ENCODE results near the gene RASA3.
"Not testable (repeated sequence)": the region's sequence is repeated elsewhere in the genome, so short reads cannot be mapped to it uniquely, and the experiment has no call there.

RASA3 gene

GRCh38 chr13:113996912-113997745 is 135.3 kb downstream of the RASA3 start:
- DNase-seq: no peak

DNA sequence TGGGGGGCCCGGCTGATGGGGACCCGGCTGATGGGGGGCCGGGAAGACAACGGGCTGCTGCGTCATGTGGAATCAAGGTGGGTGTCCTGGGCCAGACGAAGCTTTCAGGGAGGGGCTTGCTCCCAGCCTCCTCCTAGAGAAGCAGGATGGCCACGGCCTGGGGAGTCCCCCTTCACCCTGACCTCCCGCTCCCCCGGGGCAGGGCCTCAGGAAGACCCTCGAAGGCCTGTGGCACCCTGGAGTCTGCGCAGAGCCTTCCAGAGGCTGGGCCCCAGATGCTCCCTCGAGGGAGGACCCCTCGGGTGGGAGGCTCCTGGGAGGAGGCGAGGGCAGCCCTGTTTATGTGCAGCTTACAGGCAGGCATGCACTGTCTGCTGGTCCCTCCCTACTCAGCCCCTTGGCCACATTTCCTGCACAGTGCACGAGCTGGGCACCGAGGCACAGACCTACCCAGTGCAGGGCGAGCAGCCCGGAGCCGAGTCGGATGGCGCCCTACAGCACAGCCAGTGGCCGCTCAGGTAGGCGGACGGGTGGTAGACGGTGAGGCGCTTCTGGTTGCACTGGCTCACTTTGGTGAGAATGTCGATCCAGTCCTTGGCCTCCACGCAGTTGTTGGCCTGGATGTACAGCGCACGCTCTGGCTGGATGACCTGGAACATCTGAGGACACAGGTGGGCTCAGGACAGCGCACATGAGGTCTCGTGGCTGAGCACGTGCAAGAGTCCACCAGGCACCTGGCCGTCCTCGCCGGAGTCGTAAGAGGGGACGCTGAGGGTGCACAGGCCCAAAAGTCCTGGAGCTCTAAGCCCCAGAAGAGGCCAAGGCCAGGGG is 136.1 kb downstream of the RASA3 start:
- DNase-seq: no peak

DNA sequence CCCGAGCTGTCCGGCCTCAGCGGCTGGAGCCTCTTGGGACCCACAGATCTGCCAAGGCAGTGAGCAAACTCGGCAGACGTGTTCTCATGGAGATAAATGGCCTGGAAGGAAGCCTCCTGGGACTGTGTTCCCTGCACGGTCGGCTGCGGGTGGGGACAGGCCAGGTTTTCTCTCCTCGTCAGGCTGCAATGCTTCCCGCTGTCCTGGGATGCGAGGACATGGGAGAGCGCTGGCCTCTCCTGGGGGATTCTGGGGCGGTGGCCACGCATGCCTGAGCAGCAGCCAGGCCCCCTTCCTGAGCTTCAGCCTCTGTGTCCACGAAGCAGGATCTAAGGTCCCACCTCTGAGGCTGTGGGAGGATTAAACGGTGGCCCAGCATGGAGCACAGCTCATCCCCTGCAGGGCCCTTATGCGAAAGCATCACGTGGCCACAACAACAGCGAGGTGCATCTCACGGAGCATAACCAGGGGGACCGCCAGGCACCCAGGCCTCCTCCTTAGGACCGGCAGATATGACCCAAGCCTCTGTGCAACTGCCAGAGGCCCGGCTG is 137.3 kb downstream of the RASA3 start:
- no peak for DNase-seq

- DNase-seq: no peak
These were observed 140.0 kb downstream of the RASA3 start for GRCh38 chr13:113992276-113993005.

DNA sequence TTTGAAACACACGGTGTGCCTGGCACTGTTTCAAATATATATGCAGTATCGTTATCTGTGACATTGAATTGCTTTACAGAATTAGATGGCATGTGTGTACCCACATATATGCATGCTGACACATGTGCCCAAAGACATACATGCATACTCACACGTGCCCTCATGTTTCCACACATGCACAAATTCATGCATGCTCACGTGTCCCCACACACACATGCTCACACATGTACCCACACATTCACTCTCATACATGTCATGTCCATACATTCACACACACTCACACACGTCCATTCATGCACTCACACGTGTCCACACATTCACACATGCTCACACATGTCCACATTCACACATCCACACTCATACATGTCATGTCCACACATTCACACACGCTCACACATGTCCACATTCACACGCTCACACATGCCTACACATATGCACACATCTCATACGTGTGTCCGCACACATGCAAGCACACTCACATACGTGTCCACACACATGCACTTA is 140.7 kb downstream of the RASA3 start:
- no peak for DNase-seq

- DNase-seq: no peak
These were observed 141.2 kb downstream of the RASA3 start for GRCh38 chr13:113991191-113991669.

DNA sequence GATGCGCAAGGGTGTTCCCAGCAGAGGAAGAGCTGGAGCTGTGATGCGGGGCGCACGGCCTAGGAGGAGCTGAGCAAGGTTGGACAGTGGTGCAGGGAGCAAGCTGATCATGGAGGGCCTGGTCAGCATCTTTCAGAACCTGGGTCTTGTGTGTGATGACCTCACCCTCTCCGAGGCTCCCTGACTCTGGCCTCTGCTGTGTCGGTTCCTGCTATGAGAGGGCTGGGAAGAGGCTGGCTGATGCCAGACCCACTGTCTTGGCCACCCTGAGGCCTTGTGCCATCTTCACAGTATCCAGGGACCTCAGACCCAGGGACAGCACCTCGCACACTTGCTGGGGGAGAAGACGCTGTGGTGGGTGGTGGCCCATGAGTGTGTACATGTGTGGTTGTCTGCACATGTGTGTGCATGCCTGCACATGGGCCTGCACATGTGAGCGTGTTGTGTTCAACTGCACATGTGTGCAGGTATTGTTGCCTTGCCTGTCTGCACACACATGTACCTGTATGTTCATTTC is 142.0 kb downstream of the RASA3 start:
- DNase-seq: no peak

DNA sequence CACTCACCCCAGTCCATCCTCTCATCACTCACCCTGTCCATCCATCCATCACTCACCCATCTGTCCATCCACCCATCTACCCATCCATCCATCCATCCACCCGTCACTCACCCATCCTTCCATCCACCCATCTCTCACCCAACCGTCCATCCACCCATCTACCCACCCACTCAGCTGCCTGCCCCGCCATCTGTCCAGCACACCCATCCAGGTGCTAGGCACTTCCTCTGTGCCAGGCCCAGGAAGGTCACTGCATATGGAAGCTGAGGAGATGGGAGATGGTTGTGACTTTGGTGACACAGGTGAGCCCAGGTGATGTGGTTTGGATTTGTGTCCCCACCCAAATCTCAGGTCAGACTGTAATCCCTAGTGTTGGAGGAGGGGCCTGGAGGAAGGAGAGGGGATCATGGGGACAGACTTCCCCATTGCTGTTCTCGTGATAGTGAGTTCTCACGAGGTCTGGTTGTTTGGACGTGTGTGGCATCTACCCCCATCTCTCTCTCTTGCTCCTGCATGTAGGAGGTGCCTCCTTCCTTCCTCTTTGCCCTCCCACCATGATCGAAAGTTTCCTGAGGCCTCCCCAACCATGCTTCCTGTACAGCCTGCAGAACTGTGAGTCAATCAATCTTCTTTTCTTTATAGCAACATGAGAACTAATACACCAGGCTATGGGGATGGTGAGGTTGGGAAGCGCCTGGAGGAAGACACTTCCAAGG is 142.7 kb downstream of the RASA3 start:
- DNase-seq: no peak

DNA sequence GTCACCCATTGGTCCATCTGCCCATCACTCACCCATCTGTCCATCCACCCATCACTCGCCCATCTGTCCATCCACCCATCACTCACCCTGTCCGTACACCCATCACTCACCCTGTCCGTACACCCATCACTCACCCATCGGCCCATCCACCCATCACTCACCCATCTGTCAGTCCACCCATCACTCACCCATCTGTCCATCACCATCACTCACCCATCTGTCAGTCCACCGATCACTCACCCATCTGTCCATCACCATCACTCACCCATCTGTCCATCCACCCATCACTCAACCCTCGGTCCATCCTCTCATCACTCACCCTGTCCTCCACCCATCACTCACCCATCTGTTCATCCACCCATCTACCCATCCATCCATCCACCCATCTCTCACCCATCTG is 143.6 kb downstream of the RASA3 start:
- DNase-seq: not testable (repeated sequence)

DNA sequence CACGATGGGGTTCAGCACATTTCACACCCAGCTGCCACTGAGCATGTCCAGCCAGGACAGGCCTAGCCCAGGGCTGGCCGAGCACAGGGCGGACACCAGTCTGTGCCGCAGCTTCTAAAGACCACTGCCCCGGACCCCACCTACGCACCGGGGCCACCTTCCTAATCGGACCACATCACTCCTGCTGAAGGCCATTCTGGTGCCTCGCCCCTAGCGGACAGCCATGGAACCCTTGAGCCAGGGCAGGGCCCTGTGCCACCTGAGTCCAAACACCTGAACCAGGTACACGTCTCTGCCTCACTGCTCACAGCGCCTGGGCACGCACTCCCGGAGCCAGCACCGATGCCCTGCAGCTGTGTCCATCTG is 150.1 kb downstream of the RASA3 start:
- no peak for DNase-seq

DNA sequence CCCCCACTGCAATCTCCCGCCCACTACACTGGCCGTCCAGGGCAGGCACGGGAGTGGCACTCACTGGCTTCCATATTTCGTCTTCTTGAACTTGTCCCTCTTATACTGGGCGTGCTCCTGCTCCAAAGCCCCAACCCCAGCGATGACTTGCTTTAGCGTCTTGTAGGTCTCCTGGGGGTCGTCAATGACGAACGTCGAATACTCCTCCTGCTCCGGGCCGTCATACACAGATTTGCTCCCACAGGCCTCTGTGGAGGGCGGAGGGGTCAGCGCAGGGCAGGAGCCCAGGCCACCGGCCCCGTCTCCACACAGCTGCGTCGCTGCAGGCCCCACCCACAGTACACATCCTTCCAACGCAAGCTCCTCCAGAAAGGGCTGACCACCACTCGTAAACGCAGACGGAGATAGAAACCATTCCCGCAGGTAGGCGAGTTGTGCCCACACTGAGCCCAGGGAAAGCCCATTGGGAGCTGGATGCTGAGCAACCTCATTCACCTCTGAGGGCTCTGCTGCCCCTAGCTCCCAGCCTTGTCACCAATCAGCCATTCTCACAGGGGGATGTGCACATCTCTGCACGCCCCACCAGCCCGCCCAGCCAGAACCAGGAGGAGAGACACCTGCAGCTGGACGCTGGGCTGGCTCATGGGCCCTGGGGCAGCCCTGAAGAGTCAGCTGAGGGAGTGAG is 150.7 kb downstream of the RASA3 start:
- DNase-seq: no peak

GRCh38 chr13:113981194-113981605 is 151.2 kb downstream of the RASA3 start:
- DNase-seq: no peak

GRCh38 chr13:113980489-113981064 is 151.8 kb downstream of the RASA3 start:
- no peak for DNase-seq

GRCh38 chr13:113979791-113980471 is 152.5 kb downstream of the RASA3 start:
- DNase-seq: no peak

GRCh38 chr13:113978741-113979481 is 153.5 kb downstream of the RASA3 start:
- no peak for DNase-seq

DNA sequence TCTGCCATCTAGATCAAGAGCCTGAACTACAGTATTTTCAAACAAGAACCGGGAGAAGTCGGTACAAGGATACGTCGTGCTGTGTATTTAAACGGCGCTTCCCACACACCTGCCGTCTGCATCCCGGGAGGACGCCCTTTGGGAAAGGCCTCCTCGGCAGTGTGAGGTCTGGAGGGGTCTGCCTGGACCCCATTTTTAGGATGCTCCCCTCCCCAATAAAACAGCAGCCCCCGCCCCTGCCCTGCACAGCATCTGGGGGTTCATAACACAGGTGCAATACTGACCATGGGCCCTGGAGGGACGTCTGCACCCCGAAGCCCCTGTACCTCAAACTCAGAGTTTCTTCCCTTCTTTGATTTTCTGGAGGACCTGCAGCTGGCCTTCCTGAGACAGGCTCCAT is 154.4 kb downstream of the RASA3 start:
- no peak for DNase-seq

- no peak for DNase-seq
These were observed 155.4 kb downstream of the RASA3 start for GRCh38 chr13:113976711-113977684.

- DNase-seq: no peak
These were observed 157.0 kb downstream of the RASA3 start for GRCh38 chr13:113975416-113975815.
